ENCODE results near the gene ACSM2A. TPM values are rescaled to one million over a fixed set of nuclear protein-coding genes. Genes with fewer than 3 reads are reported as not detected.
A peak's percentile ranks its signal among the peaks of the same experiment; 100 is the strongest.

The ACSM2A gene
- total RNA-seq, 1 experiment from 2014 or later: not detected

- H3K27ac ChIP-seq (ENCODE audit: insufficient read length, low read depth, low read length): no peak within 1 kb of the TSS
- H3K23me2 ChIP-seq (ENCODE audit: insufficient read length, low read depth, low read length, poor library complexity, severe bottlenecking): no peaks in the 10 kb centered on the region
- H3K56ac ChIP-seq (ENCODE audit: insufficient read length, low read depth, low read length): no peak within 1 kb of the TSS
- Mint-ChIP-seq H3K27ac (peak within 1 kb of the TSS in 2 of 3 experiments; percentile 67 to 70; a peak in 3 of 7 replicates), H3K9me3 (peaks cover 0 to 9% of the 10 kb centered on the region in 2 experiments; a peak in 2 of 5 replicates), H3K27me3 (ENCODE audit: low read depth) (no peaks in the 10 kb centered on the region), H3K4me1 (peaks cover 2 to 10% of the 10 kb centered on the region in 2 experiments; a peak in 3 of 4 replicates), H3K36me3 (ENCODE audit: insufficient read depth in 1 of 3, low read depth in 3 of 3) (no peaks in the 10 kb centered on the region; a peak in 1 of 7 replicates), H3K4me3 (no peak within 1 kb of the TSS)
- H4K91ac ChIP-seq (ENCODE audit: insufficient read length, low read depth, low read length): no peak within 1 kb of the TSS
- H3K27me3 ChIP-seq (ENCODE audit: insufficient read depth, low read length): no peaks in the 10 kb centered on the region
- H2AK5ac ChIP-seq (ENCODE audit: insufficient read length, low read length): no peak within 1 kb of the TSS
- H2AFZ ChIP-seq (ENCODE audit: low read length): peak within 1 kb of the TSS; percentile 73
- H3K4me2 ChIP-seq (ENCODE audit: insufficient read depth, insufficient read length, low read length): no peak within 1 kb of the TSS
- H2BK5ac ChIP-seq (ENCODE audit: insufficient read length, low read length): no peak within 1 kb of the TSS
- H3T11ph ChIP-seq (ENCODE audit: low read length): no peak within 1 kb of the TSS
- peak within 1 kb of the TSS; percentile 23 for H2BK120ac ChIP-seq (ENCODE audit: low read depth, low read length, poor library complexity, severe bottlenecking)
- H3K9me3 ChIP-seq (ENCODE audit: control insufficient read depth, low read depth, low read length): no peaks in the 10 kb centered on the region
- no peaks in the 10 kb centered on the region for H3K79me1 ChIP-seq (ENCODE audit: insufficient read depth, low read depth, low read length, poor library complexity, severe bottlenecking)
- no peaks in the 10 kb centered on the region for H4K20me1 ChIP-seq (ENCODE audit: control insufficient read depth, insufficient read depth, insufficient read length)
- H3K18ac ChIP-seq (ENCODE audit: insufficient read length, low read depth, low read length): no peak within 1 kb of the TSS
- H2BK15ac ChIP-seq (ENCODE audit: low read depth, low read length): no peak within 1 kb of the TSS
- H2BK20ac ChIP-seq (ENCODE audit: low read depth, low read length, poor library complexity, severe bottlenecking): no peak within 1 kb of the TSS
- WGBS (ENCODE audit: extremely low coverage, insufficient read length, low lambda C conversion rate): no CpG with 5 or more reads among the region's 6 CpGs
- no peak within 1 kb of the TSS for H4K5ac ChIP-seq (ENCODE audit: insufficient read length, low read depth, low read length)
- H3K23ac ChIP-seq (ENCODE audit: insufficient read length, low read depth, low read length): no peak within 1 kb of the TSS
- H3K79me2 ChIP-seq (ENCODE audit: insufficient read depth, low read length): no peaks in the 10 kb centered on the region
- no peak within 1 kb of the TSS for H3K4ac ChIP-seq (ENCODE audit: low read depth, low read length)
- H4K8ac ChIP-seq (replicated peaks; ENCODE audit: insufficient read length, low read depth, low read length): no peak within 1 kb of the TSS
- no peak for DNase-seq
- H3K4me1 ChIP-seq (ENCODE audit: insufficient read depth, low read length): no peaks in the 10 kb centered on the region; the same call in 1 of the 2 replicates
- H3K14ac ChIP-seq (ENCODE audit: insufficient read depth, low read length): no peak within 1 kb of the TSS
- no peak within 1 kb of the TSS for H3K9ac ChIP-seq (ENCODE audit: extremely low read depth, insufficient read length, low read length)
- no peak within 1 kb of the TSS for H2BK12ac ChIP-seq (ENCODE audit: insufficient read length, low read depth, low read length)
- no peak for TF ChIP-seq CTCF (conservative IDR thresholded peaks at IDR 0.05)
Observed at GRCh38 chr16:20409398-20410120, 41.8 kb upstream of the ACSM2A start, which contains the start of gene ACSM5. Gene ACSM5, plus strand, starts transcription at chr16:20409534. Its CDS starts 1,951 bp downstream, at chr16:20411485.
